ENCODE data around the gene TIMM17B. TPM values are rescaled to one million over a fixed set of nuclear protein-coding genes. Genes with fewer than 3 reads are reported as not detected.

The TIMM17B gene
- total RNA-seq (2014; rRNA removed; shearing (Covaris generic)): 59.1 and 61.2 TPM in 2 replicates

DNA sequence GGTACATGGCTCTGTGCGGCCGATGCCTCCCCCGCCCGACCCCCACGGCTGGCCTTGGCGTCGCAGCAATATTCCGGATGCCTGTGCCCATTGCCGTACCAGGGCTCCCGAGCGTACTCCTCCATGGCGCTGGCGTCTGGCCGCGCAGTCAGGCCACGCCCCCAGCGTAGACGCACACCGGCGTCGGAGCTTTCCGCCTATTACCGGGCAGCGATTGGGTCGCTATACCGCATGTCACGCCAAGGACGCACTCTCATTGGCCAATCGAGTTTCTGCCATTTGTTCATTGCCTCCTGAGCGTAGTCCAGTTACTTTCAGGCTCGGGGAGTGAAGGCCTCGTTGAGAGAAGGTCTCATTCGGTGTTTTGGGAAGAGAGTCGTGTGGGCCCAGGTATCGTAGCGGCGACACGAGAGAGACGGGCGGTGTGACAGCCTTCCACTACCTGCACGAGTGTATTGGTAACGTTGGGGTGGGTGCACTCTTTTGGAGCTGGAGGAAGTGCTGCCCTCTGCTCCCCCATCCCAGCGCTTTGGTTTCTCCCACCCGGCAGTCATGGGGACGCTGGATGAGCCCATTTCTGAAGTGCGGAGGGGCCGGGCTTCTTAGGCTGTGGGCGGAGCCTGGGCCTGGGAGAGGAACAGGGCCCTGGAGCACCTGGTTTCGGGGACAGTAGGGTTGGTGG lies at the start of gene TIMM17B, which contains the start of gene PQBP1:
Gene TIMM17B, minus strand, starts transcription at position 144 of the 682 bp plus-strand sequence. Its CDS starts 19 bp downstream, at position 125.
Gene PQBP1, plus strand, starts transcription at position 306 of the 682 bp plus-strand sequence. CDS start 580 bp downstream, outside the sequence.
- DNase-seq (ENCODE audit: low spot score): peak; percentile 97

DNA sequence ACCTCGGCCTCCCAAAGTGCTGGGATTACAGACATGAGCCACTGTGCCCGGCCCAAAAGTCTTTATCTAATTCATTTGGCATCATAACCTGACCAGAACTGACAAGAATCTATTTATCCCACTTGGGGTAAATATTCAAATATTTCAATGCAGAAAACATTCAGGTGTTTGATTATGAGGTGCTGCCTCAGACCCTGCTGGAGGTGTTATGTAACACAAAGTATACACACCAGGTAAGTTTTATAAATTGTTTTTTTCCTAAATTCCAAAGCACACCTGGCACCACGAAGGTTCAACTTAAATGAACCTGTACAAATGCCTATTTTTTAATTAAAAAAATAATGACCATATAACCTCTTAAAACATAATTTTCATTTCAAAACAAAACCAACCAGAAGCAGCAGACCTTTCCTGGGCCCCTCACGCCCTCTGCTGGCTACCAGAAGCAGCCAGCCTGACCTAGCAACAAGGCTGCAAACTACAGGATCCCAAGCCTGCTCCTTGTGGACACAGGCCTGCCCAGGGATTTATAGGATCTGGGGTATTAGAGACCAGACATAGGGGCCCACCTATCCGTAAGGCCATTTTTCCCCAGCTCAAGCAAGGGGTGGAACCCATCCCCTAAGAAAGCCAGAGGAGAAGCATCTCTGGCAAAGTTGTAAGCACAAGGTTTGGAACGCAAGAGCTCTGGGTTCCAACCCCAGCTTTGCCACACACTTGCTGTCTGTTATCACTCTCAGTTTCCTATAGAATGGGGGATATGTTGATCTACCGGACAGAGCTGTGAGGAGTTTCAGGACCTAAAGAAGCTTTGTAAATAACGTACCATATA lies 48.2 kb upstream of the TIMM17B start:
- DNase-seq (ENCODE audit: low spot score): peak; percentile 30

DNA sequence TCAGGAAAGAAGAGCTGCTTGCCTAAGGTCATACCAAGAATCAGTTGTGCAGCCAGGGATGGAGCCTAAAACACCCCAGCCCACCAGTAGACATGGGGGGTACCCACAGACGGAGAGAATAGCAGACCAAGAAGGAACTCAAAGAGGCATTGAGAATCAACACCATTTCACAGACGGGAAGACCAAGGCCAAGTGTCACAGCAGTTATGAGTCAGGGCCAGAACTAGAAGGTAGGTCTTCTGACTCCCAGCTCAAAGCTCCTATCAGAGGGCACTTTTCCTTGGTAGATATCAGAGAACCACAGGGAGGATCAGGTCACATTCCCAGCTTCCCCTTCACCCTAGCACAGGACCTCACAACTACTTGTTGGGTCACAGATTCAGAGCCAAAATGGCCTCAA lies 45.3 kb upstream of the TIMM17B start:
- no peak for DNase-seq (ENCODE audit: low spot score)

DNA sequence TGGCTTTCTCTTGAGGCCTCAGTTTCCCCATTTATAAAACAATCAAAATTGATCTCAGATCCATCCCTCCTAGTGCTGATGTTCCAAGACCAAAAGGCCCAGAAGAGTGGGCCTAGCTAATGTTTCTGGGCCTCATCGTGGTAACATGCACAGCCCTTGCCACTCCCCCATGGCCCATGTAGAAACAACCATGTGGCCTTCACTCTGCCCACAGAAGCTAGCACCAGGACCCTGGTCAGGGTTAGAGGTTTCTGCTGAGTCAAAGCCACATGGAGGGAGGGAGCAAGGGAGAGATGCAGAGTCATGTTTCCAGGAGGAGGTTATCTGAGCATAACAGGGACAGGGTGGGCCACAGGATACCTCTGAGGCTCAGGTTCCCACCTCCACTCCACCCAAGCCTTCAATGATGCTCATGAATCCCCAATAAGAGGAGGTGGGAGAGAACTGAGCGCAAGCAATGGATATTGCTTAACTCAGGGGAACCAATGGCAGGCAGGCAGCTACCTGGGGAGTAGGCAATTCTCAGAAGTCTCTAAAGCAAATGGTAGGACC lies 42.9 kb upstream of the TIMM17B start:
- no peak for DNase-seq (ENCODE audit: low spot score)

DNA sequence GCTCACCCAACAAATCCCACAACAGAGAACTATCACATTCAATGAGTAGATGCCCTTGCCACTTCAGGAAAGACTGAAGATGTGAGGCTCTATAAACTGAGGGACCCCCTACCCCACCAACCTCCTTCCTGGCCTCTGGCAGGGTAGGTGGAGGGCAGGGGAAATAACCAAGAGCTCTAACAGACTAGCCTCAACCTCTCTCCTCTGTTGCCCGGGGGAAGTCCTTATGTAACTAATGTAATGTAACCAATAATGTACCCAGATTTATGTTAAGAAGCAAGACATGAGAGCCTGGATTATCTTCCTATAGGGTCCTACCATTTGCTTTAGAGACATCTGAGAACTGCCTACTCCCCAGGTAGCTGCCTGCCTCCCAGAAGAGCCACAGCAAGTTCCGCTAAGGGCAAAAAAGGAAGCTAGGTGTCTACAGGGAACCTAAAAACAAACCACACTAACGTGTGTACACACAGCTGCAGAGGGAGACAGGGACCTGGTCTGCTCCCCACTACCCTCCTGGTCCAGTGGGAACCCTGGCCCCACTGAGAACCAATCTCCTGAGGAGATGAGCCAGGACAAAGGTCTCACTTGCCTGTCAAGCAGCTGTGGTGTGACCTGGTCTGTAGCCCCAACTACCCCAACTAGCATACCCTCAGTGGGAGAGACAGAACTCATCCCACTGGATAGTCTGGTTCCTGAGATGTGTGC lies 42.1 kb upstream of the TIMM17B start:
- DNase-seq (ENCODE audit: low spot score): no peak

DNA sequence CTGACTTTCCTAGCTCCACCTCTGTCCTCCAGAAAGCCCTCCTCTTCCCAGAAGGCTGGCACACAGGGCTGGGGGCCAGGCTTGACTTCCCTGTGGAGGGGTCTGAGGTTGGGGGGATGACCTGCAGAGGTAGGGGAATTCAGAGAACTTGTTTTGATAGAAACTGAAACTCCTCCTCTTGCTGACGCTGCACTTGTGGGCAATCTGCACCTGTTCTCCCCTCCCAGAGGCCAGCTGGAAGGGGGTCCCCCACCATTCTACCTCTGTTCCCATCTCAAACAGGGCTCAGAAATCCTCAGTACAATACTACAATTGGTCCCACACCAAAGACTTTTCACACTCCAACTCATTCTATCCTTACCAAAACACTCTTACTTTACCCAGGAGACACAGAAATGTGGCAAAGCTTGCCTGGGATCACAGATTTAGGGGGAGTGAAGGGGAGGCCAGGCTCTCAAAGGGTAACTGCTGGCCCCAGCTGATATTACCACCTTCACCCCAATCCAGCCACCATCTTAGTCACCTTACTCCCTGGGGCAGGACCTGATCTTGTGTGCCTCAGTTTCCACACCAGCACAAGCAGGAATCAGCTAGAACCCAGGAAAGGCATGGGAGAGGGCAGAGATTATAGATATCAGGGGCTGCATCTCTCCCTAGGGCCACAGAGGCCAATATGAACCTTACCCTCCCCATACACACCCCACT lies 41.3 kb upstream of the TIMM17B start:
- no peak for DNase-seq (ENCODE audit: low spot score)

DNA sequence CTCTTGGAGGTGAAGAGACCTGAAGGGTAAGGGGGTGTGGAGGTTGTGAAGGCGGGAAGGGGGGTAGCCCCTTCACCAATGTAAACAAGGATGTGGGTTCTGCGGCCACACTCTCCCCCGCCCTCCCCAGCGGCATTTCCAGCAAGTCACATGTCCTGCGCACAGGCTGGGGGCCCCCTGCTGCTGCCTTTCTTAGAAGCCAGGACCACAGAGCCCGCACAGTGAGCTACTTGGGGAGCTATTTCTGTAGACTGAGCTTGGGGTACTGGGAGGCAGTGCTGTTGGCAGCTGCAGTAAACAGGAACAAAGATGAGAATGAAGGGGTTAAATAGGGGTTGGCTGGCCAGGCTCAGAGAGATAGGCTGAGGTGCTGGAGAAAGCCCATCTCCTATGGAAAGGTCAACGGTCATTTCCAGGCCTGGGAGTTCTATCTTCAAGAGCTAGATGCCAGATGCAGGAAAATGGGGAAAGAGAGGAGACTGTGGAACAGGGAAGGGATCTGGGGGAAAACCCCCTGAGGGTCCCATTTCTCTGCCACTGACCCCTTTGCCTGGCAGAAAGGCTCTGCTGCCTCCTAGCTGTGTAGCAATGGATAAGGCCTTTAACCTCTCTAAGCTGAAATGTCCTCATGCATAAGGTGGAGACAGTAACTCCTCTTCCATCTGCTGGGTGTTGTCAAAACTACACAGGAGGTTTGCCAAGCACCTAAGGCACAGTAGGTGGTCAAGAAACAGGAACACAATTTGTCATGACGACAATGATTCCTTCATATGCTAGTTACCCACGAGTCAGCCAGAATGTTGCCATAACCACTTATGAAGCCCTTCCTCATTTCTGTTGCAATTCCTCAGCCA lies 39.7 kb upstream of the TIMM17B start:
- DNase-seq (ENCODE audit: low spot score): peak; percentile 75

DNA sequence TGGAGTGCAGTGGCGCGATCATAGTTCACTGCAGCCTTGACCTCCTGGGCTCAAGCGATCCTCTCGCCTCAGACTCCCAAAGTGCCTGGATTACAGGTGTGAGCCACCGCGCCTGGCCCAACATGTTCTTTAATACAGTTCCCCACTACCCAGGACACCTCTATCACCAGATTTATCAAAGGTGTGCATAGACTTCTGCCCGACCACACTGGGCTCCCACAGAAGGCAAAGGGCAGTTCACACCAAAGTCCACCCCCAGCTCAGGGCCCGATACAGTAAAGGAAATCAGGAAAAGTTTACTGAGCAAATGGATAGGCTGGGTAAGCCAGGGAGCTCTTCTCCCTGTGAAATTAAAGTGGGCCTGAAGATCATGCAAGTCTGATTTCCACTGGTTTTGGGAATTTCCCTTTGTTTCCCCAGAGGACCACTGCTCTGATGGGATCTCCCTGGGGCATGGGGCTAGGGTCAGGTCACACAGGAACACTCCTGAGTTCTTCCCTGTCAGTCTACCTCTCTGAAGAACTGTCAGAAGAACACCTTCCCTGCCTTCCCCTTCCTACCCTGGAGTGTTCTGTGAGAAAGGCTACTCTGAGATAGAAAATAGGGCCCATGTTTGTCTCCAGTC lies 39.0 kb upstream of the TIMM17B start:
- no peak for DNase-seq (ENCODE audit: low spot score)

DNA sequence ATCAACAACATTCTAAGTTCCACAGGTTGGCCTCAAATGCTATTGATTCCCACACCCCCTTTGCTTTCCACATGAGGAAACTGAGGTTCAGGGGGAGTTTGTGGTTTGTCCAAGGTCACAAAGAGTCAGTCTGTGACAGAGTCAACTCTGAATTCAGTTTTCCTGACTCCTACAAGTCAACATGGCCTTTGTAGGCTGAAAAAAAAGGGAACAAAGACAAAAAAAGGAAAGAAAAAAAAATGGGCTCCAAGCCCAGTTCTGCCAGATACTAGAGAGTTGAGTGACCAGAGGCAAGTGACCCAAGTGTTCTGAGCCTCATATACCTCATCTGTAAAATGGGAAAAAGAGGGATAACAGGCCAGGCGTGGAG lies 37.7 kb upstream of the TIMM17B start:
- no peak for DNase-seq (ENCODE audit: low spot score)

DNA sequence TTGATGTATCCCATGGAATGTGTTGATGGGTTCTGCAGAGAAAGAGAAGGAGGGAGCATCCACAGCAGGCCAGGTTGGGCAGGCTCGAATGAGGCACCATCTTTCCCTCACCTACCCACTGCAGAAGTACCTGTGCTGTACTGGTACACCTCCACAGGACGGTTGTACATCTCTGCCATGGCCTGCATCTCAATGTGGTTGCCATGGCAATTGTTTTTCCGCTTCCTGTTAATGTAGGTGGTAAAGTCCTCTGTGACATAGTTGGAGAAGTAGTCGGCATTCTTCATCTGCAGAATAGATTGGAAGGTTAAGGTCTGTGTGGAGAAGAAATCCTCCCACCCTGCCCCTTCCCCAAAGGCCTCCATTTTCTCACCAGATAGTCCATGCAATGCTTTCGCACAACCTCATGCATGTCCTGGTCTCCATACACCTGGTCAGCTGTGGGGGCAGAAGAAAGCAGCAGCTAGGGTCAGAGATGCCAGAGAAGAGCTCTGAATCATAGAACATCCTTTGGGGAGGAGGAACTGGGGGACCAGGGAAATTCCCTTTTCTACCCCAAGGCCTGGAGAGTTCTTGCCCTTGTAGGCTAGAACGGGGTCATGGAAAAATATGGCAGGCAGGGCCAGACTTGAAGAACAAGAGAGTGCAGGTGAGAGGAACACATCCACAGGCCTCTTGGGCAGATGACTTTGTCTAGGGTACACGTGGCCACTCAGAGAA lies 37.2 kb upstream of the TIMM17B start:
- DNase-seq (ENCODE audit: low spot score): no peak

DNA sequence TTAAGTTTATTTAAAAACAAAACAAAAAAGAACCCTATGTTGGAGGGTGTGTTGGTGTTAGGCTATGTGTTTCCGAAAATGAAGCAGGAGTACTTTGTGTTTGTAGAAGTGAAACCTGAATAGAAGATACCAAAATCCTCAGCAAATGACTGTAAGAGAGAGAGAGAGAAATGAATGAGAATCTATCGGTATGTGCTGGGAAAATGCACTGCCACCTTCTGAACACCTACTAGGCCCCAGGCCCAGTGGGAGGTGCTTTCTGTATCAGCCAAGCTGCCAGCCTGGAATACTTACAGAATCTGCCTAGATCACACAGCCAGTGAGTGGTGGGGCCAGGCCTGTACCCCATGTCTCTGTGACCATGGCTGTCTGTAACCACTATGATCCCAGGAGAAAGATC lies 36.2 kb upstream of the TIMM17B start:
- DNase-seq (ENCODE audit: low spot score): no peak

DNA sequence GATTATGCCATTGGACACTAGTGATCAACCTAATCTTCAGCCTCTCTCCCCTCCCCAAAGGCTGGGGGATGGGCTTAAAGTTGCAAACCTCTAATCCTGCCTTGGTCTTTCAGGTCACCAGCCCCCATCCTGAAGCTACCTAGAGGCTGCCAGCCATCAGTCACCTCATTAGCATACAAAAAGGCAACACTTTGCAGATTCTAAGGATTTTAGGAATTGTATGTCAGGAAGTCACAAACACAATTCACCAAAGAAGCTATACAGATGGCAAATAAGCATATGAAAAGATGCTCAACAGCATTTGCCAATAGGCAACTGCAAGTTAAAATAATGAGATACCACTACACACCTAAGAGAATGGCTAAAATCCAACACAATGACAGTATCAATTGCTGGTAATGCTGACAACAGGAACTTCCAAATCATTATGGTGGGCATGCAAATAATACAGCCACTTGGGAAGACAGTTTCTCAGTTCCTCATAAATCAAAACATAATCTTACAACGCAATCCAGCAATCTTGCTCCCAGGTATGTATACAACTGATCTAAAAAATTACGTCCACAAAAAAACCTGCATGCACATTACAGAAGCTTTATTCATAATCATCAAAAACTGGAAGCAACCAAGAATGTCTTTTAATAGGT lies 30.3 kb upstream of the TIMM17B start:
- DNase-seq (ENCODE audit: low spot score): no peak

DNA sequence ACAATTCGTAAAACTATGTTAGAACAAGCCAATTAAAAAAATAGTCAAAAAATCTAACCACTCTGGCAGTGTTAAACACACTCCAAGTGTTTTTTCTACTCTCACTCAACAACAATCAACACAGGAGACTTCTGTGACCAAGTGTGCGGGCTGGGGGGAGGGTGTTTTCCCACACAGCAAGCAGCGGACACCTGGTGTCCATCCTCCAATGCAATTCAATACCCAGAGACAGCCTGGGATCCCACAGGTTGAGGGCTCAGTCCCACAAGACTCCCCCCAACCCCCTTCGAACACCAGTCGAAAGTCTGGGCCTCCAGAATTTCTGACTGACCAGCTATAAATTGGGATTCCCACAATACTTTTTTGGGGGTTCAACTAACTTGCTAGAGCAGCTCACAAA lies 29.6 kb upstream of the TIMM17B start:
- no peak for DNase-seq (ENCODE audit: low spot score)

DNA sequence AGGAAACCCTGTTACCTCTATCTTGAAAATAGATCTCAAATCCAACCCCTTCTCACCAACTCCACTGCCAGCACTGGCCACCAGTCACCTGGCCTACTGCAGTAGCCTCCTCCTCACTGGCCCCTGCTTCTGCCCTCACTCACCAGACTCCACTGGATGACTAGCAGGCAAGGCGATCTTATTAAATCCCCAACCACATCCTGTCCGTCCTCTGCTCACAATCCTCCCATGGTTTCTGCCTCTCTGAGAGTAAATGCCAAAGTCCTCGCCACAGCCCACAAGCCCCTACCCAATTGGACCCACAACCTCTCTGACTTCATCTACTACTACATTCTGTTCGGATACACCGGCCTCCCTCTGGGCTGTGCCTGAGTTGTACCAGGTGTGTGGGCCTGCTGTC lies 26.7 kb upstream of the TIMM17B start:
- DNase-seq (ENCODE audit: low spot score): no peak

DNA sequence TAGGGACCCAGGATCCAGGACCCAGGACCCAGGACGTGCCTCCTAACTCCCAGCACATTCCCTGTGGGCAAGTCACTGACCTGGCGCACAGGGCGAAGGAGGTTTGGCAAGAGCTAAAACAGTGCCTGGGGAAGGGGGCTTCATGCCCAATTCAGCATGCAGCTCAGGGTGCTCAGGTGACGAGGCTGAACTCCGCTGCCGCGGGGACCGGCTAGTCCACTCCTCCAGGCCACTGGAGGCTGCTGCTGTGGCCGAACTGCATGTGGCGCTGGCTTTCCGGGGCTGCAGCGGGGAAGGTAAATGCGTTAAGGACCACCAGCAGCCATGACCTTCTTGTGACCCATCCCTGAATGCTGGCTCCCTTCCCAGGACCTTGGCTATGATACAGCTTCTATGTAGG lies 26.2 kb upstream of the TIMM17B start:
- no peak for DNase-seq (ENCODE audit: low spot score)

DNA sequence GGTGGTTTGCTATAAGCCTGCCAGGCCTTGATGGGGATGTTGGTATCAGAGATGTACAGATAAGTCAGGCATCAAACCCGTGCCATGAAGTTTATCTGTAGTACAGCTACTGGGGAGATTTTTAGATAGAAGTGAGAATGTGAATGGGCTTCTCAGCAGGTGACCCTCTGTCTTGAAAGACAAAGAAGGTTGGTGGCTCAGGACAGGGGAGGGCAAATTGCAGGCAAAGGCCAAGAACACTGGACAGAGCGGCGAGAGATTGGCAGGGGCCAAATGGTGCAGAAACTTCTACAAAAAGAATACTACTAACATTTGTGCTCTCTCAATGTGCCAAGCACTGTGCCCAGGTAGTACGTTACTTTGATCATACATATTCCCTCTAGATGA lies 23.1 kb upstream of the TIMM17B start:
- DNase-seq (ENCODE audit: low spot score): no peak

DNA sequence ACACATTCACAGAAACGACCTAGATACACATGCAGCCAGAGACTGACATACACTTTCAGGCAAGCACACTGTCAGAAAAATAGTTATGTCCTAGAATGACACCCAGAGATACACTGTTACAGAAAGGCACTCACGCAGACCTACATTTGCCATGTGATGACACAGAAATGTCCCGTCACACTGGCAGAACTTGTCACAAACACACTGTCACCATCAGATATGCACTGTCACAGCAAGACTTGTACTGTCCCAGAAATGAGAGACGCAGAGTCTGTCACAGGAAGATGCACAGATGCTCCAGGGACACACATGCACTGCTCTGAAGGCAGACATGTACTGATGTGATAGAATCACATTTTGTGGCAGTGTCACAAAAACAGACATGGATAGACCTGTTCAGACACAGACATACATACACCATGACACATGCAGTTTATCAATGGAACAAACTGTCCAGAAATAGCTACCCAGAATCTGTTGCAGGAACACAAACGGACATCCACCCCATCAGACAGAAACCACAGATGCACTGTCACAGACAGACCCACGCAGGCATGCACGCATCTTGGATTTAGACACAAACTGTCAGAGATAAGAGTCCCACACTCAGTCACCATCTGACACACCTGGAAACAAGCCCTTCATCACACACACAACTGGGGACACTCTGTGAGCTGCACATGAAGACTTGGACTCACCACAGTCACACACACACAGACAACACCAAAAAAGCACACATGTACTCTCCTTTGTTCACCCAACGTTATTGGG lies 22.6 kb upstream of the TIMM17B start:
- no peak for DNase-seq (ENCODE audit: low spot score)

DNA sequence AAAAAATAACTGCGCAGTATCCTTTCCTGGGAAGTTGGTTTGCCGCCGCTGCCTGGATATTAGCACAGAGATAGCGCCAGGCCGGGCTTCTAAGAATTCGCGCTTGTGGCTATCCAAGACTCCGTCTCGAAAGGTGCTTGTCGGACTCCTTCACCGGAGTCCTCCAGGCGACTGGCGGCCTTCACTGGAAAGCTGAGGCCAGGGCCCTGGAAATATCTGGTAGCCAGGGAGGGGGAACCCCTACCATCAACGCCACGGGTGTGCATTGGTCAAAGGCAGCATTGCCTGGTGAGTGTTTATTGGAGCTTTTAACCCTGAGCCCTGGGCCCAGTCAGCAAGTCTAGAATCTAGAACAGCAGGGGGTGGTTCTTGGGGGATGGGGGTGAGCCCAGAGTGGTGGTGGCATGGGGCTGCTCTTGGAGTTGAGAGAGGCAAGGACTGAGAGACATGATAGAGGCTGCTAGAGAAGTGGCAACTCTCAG lies 21.8 kb upstream of the TIMM17B start:
- no peak for DNase-seq (ENCODE audit: low spot score)

Measured in H4 (cell line).